Neural crest cell (in vitro differentiated cells): ENCODE results near the gene SCN3A. TPM values are rescaled to one million over a fixed set of nuclear protein-coding genes. Genes with fewer than 3 reads are reported as not detected.

ENCODE experiments used
- DNase-seq: peaks from one replicate; pipeline ENCODE4 v3.0.0; 2021; ENCODE audit warnings: low read depth, mixed read lengths, low spot score
- H3K27ac Mint-ChIP-seq: one replicate; pipeline ENCODE4 v1.8.0; 2021; ENCODE audit warnings: mild to moderate bottlenecking, mixed read lengths; ENCODE audit not compliant: unreplicated experiment
- H3K27me3 Mint-ChIP-seq: 2 replicates; pipeline ENCODE4 v1.8.0; 2021; ENCODE audit warnings: low read depth, mild to moderate bottlenecking, mixed read lengths
- H3K36me3 Mint-ChIP-seq: 2 replicates; pipeline ENCODE4 v1.8.0; 2021; ENCODE audit warnings: low read depth, mild to moderate bottlenecking, mixed read lengths
- H3K4me1 Mint-ChIP-seq: 2 replicates; pipeline ENCODE4 v1.8.0; 2021; ENCODE audit warnings: mixed read lengths
- H3K4me3 Mint-ChIP-seq: one replicate; pipeline ENCODE4 v1.8.0; 2021; ENCODE audit warnings: mild to moderate bottlenecking, mixed read lengths
- H3K9me3 Mint-ChIP-seq: 2 replicates; pipeline ENCODE4 v1.8.0; 2021; ENCODE audit warnings: mixed read lengths
- CTCF ChIP-seq: fragments of 200-600 bp; sonication (generic); conservative IDR thresholded peaks from 2 replicates; pipeline ENCODE4 v1.5.0; 2021; ENCODE audit warnings: antibody characterized with exemption, mild to moderate bottlenecking
- total RNA-seq: library from RNA; stranded (reverse); gene quantifications from 2 replicates; pipeline ENCODE4 v1.2.1, GENCODE V29; 2021

The SCN3A gene
- total RNA-seq, 1 donor from 2014 or later = 4.9 TPM

DNA sequence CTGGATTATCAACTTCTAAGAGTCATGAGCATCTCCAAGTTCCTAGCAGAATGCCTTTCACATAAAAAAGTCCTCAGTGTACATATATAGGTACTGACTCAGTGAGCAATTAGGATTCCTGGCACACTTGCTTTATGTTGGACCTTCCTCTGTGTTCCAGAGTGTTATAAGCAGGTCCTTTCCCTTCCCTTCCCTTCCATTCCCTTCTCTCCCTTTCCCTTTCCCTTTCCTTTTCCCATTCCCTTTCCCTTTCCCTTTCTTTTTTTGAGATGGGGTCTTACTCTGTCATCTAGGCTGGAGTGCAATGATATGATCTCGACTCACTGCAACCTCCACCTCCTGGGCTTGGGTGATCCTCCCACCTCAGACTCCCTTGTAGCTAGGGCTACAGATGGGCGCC is 48.7 kb downstream of the SCN3A start:
- H3K27me3 Mint-ChIP-seq = no peaks in the 10 kb centered on the region
- DNase-seq = no peak
- peaks cover 10% of the 10 kb centered on the region for H3K9me3 Mint-ChIP-seq
- H3K4me1 Mint-ChIP-seq = no peaks in the 10 kb centered on the region
- H3K4me3 Mint-ChIP-seq = no peak overlapping the region
- no peaks in the 10 kb centered on the region for H3K36me3 Mint-ChIP-seq
- no peak overlapping the region for H3K27ac Mint-ChIP-seq
- no peak for TF ChIP-seq CTCF

GRCh38 chr2:165149439-165149838 is 54.4 kb downstream of the SCN3A start:
- Mint-ChIP-seq H3K27ac (no peak overlapping the region), H3K36me3 (no peaks in the 10 kb centered on the region), H3K4me3 (no peak overlapping the region), H3K9me3 (no peaks in the 10 kb centered on the region), H3K4me1 (no peaks in the 10 kb centered on the region), H3K27me3 (no peaks in the 10 kb centered on the region)
- TF ChIP-seq CTCF = no peak
- DNase-seq = no peak

GRCh38 chr2:165147186-165148045 is 56.4 kb downstream of the SCN3A start:
- H3K4me1 Mint-ChIP-seq = no peaks in the 10 kb centered on the region
- H3K27ac Mint-ChIP-seq = no peak overlapping the region
- no peaks in the 10 kb centered on the region for H3K9me3 Mint-ChIP-seq
- no peak overlapping the region for H3K4me3 Mint-ChIP-seq
- H3K27me3 Mint-ChIP-seq = no peaks in the 10 kb centered on the region
- H3K36me3 Mint-ChIP-seq = no peaks in the 10 kb centered on the region
- TF ChIP-seq CTCF = no peak
- no peak for DNase-seq

GRCh38 chr2:165144315-165144714 is 59.5 kb downstream of the SCN3A start:
- TF ChIP-seq CTCF = no peak
- no peaks in the 10 kb centered on the region for H3K9me3 Mint-ChIP-seq

GRCh38 chr2:165141601-165142354 is 62.1 kb downstream of the SCN3A start:
- Mint-ChIP-seq H3K4me3 (no peak overlapping the region), H3K36me3 (no peaks in the 10 kb centered on the region), H3K4me1 (no peaks in the 10 kb centered on the region), H3K9me3 (no peaks in the 10 kb centered on the region), H3K27ac (no peak overlapping the region), H3K27me3 (no peaks in the 10 kb centered on the region)
- peak; percentile 51 for TF ChIP-seq CTCF
- DNase-seq = no peak

More at GRCh38 chr2:165144315-165144714, 59.5 kb downstream of the SCN3A start:
- Mint-ChIP-seq H3K27me3 (no peaks in the 10 kb centered on the region), H3K4me3 (no peak overlapping the region), H3K4me1 (no peaks in the 10 kb centered on the region), H3K36me3 (no peaks in the 10 kb centered on the region), H3K27ac (no peak overlapping the region)
- no peak for DNase-seq
